Type B pancreatic cell (in vitro differentiated cells): ENCODE measurements around the gene MAD2L2. TPM values are rescaled to one million over a fixed set of nuclear protein-coding genes. Genes with fewer than 3 reads are reported as not detected.

Experiments used
- DNase-seq: peaks from one replicate; pipeline ENCODE4 v3.0.0; 2021; ENCODE audit warnings: mixed read lengths; ENCODE audit not compliant: unreplicated experiment; ENCODE audit errors: extremely low spot score
- H3K27ac Mint-ChIP-seq: 2 replicates; pipeline ENCODE4 v1.8.0; 2021; ENCODE audit warnings: mild to moderate bottlenecking, mixed read lengths
- H3K27me3 Mint-ChIP-seq: 2 replicates; pipeline ENCODE4 v1.8.0; 2021; ENCODE audit warnings: mixed read lengths
- H3K36me3 Mint-ChIP-seq: 2 replicates; pipeline ENCODE4 v1.8.0; 2021; ENCODE audit warnings: mixed read lengths
- H3K4me1 Mint-ChIP-seq: one replicate; pipeline ENCODE4 v1.8.0; 2021; ENCODE audit warnings: mixed read lengths; ENCODE audit not compliant: unreplicated experiment
- H3K4me3 Mint-ChIP-seq: 2 replicates; pipeline ENCODE4 v1.8.0; 2021; ENCODE audit warnings: mild to moderate bottlenecking, mixed read lengths
- H3K9me3 Mint-ChIP-seq: 2 replicates; pipeline ENCODE4 v1.8.0; 2021; ENCODE audit warnings: mixed read lengths
- CTCF ChIP-seq: fragments of 200-600 bp; sonication (generic); conservative IDR thresholded peaks from 2 replicates; pipeline ENCODE4 v1.5.0; 2021; ENCODE audit warnings: antibody characterized with exemption, mild to moderate bottlenecking
- total RNA-seq: library from RNA; stranded (reverse); gene quantifications from 2 replicates; pipeline ENCODE4 v1.2.1, GENCODE V29; 2021; ENCODE audit warnings: low replicate concordance

MAD2L2 gene
- total RNA-seq, 1 donor from 2014 or later, result 70.7 TPM

GRCh38 chr1:11704194-11704529 lies 23.2 kb upstream of the MAD2L2 start:
- Mint-ChIP-seq H3K9me3 (no peaks in the 10 kb centered on the region), H3K4me3 (no peak overlapping the region), H3K36me3 (no peaks in the 10 kb centered on the region), H3K27me3 (peaks cover 10% of the 10 kb centered on the region), H3K27ac (no peak overlapping the region), H3K4me1 (peaks cover 22% of the 10 kb centered on the region)
- no peak for TF ChIP-seq CTCF
- no peak for DNase-seq

GRCh38 chr1:11703357-11704193 lies 22.6 kb upstream of the MAD2L2 start:
- Mint-ChIP-seq H3K4me3 (no peak overlapping the region), H3K27me3 (peaks cover 10% of the 10 kb centered on the region), H3K9me3 (no peaks in the 10 kb centered on the region), H3K36me3 (no peaks in the 10 kb centered on the region), H3K27ac (no peak overlapping the region), H3K4me1 (peaks cover 25% of the 10 kb centered on the region)
- no peak for DNase-seq
- no peak for TF ChIP-seq CTCF

GRCh38 chr1:11701981-11702803 lies 21.2 kb upstream of the MAD2L2 start:
- Mint-ChIP-seq H3K9me3 (no peaks in the 10 kb centered on the region), H3K27ac (no peak overlapping the region), H3K4me3 (no peak overlapping the region), H3K27me3 (peaks cover 13% of the 10 kb centered on the region), H3K36me3 (no peaks in the 10 kb centered on the region), H3K4me1 (peaks cover 21% of the 10 kb centered on the region)
- DNase-seq, result no peak
- TF ChIP-seq CTCF, result no peak

GRCh38 chr1:11701551-11701961 lies 20.6 kb upstream of the MAD2L2 start:
- Mint-ChIP-seq H3K9me3 (no peaks in the 10 kb centered on the region), H3K4me3 (no peak overlapping the region), H3K27me3 (peaks cover 13% of the 10 kb centered on the region), H3K27ac (no peak overlapping the region), H3K4me1 (peaks cover 21% of the 10 kb centered on the region), H3K36me3 (no peaks in the 10 kb centered on the region)
- TF ChIP-seq CTCF, result no peak
- DNase-seq, result no peak

GRCh38 chr1:11700601-11701467 lies 19.9 kb upstream of the MAD2L2 start:
- H3K27ac Mint-ChIP-seq, result no peak overlapping the region
- DNase-seq, result no peak
- H3K9me3 Mint-ChIP-seq, result no peaks in the 10 kb centered on the region
- no peak for TF ChIP-seq CTCF
- H3K4me3 Mint-ChIP-seq, result no peak overlapping the region
- H3K36me3 Mint-ChIP-seq, result no peaks in the 10 kb centered on the region
- peaks cover 13% of the 10 kb centered on the region for H3K27me3 Mint-ChIP-seq
- H3K4me1 Mint-ChIP-seq, result peaks cover 19% of the 10 kb centered on the region
